Activated CD8-positive, alpha-beta memory T cell treated with anti-CD3 and anti-CD28 coated beads, Interleukin-2, amount 50 U/mL, for 48 hours (primary cell): Measurements from ENCODE around the gene KRTAP16-1.
A peak's percentile ranks its signal among the peaks of the same experiment; 100 is the strongest.
"Not testable (repeated sequence)": the region's sequence is repeated elsewhere in the genome, so short reads cannot be mapped to it uniquely, and the experiment has no call there.

Source experiments
- DNase-seq: peaks from one replicate; pipeline ENCODE4 v3.0.0-alpha.2; 2020

Gene KRTAP16-1

DNA sequence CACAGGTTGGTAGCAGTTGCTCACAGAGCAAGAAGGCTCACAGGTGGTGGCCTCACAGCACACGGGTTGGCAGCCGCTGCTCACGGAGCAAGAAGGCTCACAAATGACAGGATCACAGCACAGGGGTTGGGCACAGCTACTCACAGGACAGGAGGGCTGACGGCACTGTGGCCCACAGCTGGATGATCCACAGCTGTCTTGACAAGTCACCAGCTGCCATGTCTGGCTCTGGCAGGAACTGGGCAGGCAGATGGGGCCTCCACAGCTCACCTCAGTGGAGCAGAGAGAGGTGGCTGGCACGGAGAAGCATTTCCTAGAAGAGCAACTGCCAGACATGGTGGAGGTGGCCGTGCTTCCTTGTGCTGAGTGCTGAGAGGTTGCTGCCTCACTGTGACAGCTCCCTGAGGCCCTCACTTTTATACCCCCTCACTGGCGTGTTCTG lies at the start of gene KRTAP16-1:
Gene KRTAP16-1, minus strand, starts transcription at position 392 of the 442 bp plus-strand sequence. Its CDS starts 56 bp downstream, at position 336.
- peak; percentile 67 for DNase-seq

GRCh38 chr17:41354536-41354935 lies 45.4 kb upstream of the KRTAP16-1 start:
- DNase-seq, result no peak

GRCh38 chr17:41352597-41353366 lies 43.7 kb upstream of the KRTAP16-1 start:
- no peak for DNase-seq

DNA sequence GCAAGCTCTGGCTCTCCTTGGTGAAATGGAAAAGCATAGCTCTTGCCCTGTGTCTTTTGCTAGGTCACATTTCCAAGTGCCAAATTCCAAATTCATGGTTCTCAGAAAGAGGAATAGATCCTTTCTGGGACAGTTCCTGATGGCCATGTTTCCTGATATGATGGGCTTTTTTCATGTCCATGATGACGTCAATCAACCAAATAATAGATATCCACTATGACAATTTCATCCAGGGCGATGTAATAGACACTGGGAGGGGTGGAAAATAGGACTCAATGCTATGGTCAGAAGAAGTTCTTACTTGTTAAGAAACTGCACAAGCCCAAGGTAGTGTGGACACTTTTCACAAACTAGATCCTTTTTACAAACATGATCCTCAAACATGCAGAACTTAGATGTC lies 42.1 kb upstream of the KRTAP16-1 start:
- DNase-seq, result no peak

GRCh38 chr17:41350381-41350878 lies 41.3 kb upstream of the KRTAP16-1 start, which contains the start of gene KRT33A:
TSS of gene KRT33A (minus strand) at chr17:41350828. CDS start at chr17:41350767, 61 bp downstream.
- DNase-seq, result not testable (repeated sequence)

GRCh38 chr17:41347869-41348760 lies 39.0 kb upstream of the KRTAP16-1 start:
- DNase-seq, result no peak

GRCh38 chr17:41346421-41346820 lies 37.3 kb upstream of the KRTAP16-1 start:
- not testable (repeated sequence) for DNase-seq

- DNase-seq, result no peak
These were observed 36.9 kb upstream of the KRTAP16-1 start for GRCh38 chr17:41345992-41346391.

GRCh38 chr17:41343029-41343428 lies 33.9 kb upstream of the KRTAP16-1 start:
- no peak for DNase-seq

DNA sequence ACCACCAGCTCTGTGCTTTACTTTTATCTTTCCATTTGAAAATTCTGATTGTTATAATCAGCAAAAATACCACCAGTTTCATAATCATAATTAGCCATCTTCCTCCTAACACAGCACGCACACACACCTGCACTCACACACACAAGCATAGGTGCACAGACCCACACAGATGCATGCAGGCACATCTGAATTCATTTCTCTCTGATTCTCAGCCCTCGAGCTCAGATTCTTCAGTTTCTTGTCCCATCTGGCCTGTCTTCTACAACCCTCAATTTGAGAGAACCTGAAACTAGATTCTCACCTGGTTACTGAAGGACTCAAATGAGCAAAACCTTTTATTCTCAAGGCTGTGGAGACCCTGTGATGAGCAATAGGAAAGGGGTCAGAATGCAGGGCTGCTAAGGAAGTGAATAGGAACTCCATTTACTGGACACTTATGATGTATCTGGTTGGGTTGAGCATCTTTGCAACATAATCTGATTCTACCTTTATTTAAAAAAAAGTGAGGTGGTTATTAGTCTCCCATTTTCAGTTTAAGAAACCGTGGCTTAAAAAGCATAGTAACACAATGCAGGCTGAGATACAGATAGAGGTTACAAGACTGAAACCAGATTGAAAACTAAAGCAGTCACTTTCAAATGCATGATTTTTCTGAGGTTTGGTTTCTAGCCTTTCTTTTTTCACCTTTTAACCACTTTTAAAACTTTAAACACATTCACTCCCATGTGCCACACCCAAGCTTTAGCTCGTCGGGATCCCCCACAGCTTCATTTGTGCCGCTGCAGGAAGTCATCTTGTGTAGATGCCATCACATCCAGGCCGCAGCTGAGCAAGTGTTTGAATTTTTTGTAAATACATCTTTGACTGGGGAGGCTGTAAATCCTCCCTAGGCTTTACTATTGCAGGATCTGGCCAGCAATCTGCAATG lies 32.1 kb upstream of the KRTAP16-1 start:
- no peak for DNase-seq

DNA sequence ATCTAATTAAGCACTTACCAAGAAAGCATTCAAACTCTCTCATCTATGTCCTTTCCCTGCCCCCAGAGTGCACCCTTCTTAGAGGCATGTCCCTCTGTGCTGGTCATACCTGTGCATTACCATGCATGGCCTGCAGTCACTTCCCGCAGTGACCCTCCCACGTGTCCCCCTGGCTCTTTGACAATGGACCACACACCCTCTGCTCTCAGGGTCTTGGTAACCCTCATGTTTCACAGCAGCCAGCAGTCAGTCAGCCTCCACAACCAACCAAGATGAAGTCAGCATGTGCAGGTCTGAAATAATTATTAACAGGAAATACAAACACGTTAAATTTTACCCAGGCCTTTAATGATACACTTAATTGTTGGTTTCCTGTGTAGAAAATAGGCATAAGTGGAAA lies 31.4 kb upstream of the KRTAP16-1 start:
- DNase-seq, result no peak

- DNase-seq, result no peak
These were observed 30.6 kb upstream of the KRTAP16-1 start for GRCh38 chr17:41339571-41340172.

- no peak for DNase-seq
These were observed 29.9 kb upstream of the KRTAP16-1 start for GRCh38 chr17:41338961-41339485.

DNA sequence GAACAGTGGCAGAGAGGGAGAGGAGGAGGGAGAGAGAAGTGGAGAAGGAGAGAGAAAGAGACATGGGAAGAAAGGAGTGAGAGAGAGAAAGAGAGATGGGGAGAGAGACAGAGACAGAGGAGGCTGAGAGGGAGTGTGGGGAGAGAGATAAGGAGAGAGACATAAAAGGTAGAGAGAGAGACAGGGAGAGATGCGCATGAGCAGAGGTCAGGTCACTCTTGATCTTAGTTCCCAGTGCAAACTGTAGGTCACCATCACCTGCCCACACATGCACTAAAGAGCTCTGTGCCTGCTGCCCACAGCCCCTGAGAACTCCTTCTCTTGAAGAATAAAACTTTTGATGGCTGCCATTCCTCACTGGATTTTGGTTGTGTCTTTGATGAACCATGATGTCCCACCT lies 26.6 kb upstream of the KRTAP16-1 start:
- no peak for DNase-seq

DNA sequence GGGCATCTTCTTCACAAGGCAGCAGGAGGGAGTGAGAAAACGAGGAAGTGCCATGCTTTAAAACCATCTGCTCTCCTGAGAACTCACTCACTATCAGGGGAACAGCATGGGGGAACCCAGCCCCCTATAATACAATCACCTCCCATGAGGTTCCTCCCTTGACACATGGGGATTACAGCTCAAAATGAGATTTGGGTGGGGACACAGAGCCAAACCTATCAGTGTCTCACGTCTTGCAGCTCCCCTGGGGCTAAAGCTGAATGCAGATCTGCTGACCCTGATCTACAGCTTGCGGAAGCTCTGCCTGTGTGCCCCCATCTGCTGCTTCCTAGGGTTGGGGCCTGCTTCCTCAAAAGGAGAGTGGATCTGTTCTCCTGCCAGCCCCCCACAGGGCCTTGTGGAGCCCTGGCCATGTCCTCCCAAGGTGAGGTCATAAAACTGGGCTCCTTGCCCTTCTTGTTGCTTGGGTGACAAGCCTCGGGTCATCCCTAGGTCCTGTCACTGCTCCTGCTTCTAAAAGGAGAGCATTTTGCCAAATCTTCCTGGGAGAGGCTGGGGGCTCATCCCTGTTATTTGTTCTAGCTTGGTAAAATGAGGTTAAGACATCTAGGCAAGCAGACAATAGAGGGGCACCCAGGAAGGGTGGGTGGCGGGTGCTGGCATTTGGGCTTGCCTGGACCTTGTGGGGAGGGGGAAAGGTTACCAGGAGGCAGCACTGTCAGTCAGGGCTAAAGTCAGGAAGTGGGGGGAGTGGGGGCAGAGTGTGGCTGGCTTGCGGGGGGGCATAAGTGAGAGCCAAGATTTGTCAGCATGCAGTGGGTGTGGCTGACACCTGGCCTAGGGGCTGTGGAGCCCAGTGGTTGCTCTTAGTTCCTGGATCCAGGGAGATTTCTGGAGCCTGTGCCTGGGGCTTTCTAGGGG lies 25.5 kb upstream of the KRTAP16-1 start:
- no peak for DNase-seq

DNA sequence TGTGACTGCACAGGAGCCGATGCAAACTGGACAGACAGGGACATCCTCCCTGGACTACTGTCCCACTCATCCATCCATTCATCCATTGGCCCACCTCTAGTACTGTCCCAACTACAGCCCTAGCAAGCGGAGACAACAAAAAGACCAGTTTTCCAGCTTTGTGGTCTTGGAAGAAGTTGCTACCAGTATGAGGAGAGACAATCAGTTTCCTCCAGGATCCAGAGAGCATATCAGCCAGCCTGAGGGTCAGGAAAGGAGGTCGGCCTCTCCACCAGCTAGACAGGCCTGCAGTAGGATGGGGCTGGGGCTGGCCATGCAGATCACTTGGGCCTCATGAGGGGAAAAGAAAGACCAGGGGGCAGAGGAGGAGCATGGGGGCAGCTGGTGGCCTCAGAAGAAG lies 24.7 kb upstream of the KRTAP16-1 start:
- DNase-seq, result no peak

- no peak for DNase-seq
These were observed 24.0 kb upstream of the KRTAP16-1 start for GRCh38 chr17:41333098-41333497.

DNA sequence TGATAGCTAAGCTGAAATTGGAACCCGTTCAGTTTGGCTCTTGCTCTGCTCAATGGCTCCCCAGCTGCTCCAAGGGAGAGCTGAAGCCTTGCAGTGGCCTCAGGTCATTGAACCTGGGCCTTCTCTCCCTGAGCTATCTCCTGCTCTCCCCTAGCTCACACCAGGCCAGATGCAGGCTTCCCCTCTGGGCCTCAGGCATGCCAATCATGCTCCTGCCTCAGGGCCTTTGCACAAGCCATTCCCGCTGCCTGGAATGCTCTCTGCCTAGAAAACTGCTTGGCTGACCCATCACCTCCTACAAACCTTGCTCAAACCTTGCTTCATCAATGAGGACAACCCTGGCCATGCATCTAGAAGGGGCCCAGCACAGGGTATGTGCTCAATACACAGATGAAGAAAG lies 23.1 kb upstream of the KRTAP16-1 start:
- DNase-seq, result no peak

- DNase-seq, result no peak
These were observed 22.5 kb upstream of the KRTAP16-1 start for GRCh38 chr17:41331606-41332005.

DNA sequence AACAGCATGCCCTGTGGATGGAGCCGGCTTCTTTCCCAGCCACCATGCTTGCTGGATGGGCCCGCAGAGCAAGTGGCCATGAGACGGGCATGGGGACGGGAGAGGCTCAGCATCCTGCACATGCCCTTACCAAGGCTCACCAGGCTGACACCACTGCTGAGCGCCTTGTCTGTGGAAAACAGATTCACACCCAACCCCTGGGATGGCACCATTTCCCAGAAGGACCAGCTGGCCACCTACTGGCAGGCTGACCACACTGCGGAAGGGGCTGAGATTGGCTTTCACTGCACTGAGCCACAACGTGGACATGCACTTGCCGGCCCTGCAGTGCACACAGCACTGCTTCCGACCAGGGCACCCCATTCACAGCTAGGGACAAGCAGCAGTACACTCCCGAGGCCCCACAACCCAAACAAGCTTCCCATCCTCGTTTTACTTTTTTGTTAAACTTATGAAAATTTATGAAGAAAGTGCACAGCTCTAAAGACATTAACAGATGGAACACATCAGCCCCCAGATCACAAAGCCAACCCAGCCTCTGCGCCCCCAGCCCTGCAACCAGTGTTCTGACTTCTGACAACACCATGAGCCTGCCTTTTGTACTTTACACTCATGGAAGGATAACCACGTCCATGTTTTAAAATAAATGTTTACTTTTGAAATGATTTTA lies 20.3 kb upstream of the KRTAP16-1 start:
- peak; percentile 60 for DNase-seq
